Left lung (tissue), 10 donors: ENCODE measurements around the gene SLC16A6. TPM values are rescaled to one million over a fixed set of nuclear protein-coding genes. Genes with fewer than 3 reads are reported as not detected.

Experiments
- ATAC-seq: fragments of 200-7000 bp; cut with Tn5 transposase; one replicate; pipeline ENCODE4 v1.9.1; 2020; ENCODE audit warnings: moderate library complexity
- DNase-seq, 4 donors: peaks; one replicate each; pipeline ENCODE4 v3.0.0-alpha.2; 2013 to 2020
- H3K27ac ChIP-seq, 2 donors: fragments of 200-600 bp; sonication (generic) in 1 of 2; one replicate each; pipeline versions ENCODE4 v1.5.0 to v1.8.0; 2020 to 2021
- H3K27me3 ChIP-seq, 2 donors: fragments of 200-600 bp; sonication (generic) in 1 of 2; one replicate each; pipeline versions ENCODE4 v1.5.0 to v1.8.0; 2020 to 2021
- H3K36me3 ChIP-seq, 2 donors: fragments of 200-600 bp; sonication (generic) in 1 of 2; one replicate each; pipeline versions ENCODE4 v1.5.0 to v1.8.0; 2020 to 2021
- H3K4me1 ChIP-seq, 2 donors: fragments of 200-600 bp; one replicate each; pipeline ENCODE4 v1.8.0; 2021
- H3K4me3 ChIP-seq, 2 donors: fragments of 200-600 bp; sonication (generic) in 1 of 2; one replicate each; pipeline versions ENCODE4 v1.5.0 to v1.8.0; 2020 to 2021; ENCODE audit warnings: mild to moderate bottlenecking in 1 of 2
- H3K9me3 ChIP-seq, 2 donors: fragments of 200-600 bp; sonication (generic) in 1 of 2; one replicate each; pipeline versions ENCODE4 v1.5.0 to v1.8.0; 2020 to 2021
- CTCF ChIP-seq, 2 donors: fragments of 200-600 bp; sonication (generic) in 1 of 2; IDR thresholded peaks; one replicate each; pipeline versions ENCODE4 v1.5.0 to v1.8.0; 2021; ENCODE audit warnings: antibody characterized with exemption in 2 of 2
- intact Hi-C, 2 donors: fragments of 100-400 bp; cut with DNase I; formaldehyde crosslinking; loops; one replicate each; pipeline versions ENCODE4 v1.11.2 to v1.14.2; 2022
- polyA plus RNA-seq, 6 donors: library from polyadenylated mRNA; unstranded; fragments of 120-200 nt; gene quantifications; one replicate each; pipeline ENCODE4 v1.2.1, GENCODE V29; 2013; ENCODE audit not compliant: insufficient read length in 6 of 6
- total RNA-seq, 2 donors: library from RNA; stranded (reverse); fragmentation: NEBNext Ultra II Directional; extraction: Animal tissue kit (Norgen Biotek cat#: 25700); gene quantifications; one replicate each; pipeline ENCODE4 v1.2.1, GENCODE V29; 2021
- donor health status: DM: no; HTN: yes; CAD: no.
- donor health status: DM: no; HTN: no; CAD: no.

Gene SLC16A6
- total and polyA plus RNA-seq, 8 donors, result 0.47 to 10.5 (median 0.87) TPM

- Histone ChIP-seq H3K4me3 (peak overlapping the region; percentile 88 to 90), H3K4me1 (peaks cover 10 to 24% of the 10 kb centered on the region in 2 donors), H3K27me3 (no peaks in the 10 kb centered on the region), H3K36me3 (peaks cover 0 to 20% of the 10 kb centered on the region in 2 donors), H3K27ac (peak overlapping the region; percentile 94 to 97), H3K9me3 (no peaks in the 10 kb centered on the region)
- DNase-seq (peak in 1 of 4 donors; percentile 68), ATAC-seq (peak; percentile 43)
- intact Hi-C loops, result loop anchor here in 1 of 2 donors (10.0 kb wide), 1 partner anchor 206 kb away; the partner anchor contains the start of gene WIPI1
- TF ChIP-seq CTCF (IDR thresholded peaks at IDR 0.05), result no peak
These were observed 42.6 kb downstream of the SLC16A6 start for GRCh38 chr17:68248199-68248825.

- peaks cover 10 to 24% of the 10 kb centered on the region in 2 donors for H3K4me1 ChIP-seq
- no peaks in the 10 kb centered on the region for H3K27me3 ChIP-seq
- intact Hi-C loops, result loop anchor here in 1 of 2 donors (10.0 kb wide), 1 partner anchor 207 kb away; the partner anchor contains the start of gene WIPI1
- peak within 1 kb of the TSS; percentile 88 to 90 for H3K4me3 ChIP-seq
- ATAC-seq (peak; percentile 99), DNase-seq (peak; percentile 95 to 98 (median 98))
- H3K9me3 ChIP-seq, result no peaks in the 10 kb centered on the region
- H3K27ac ChIP-seq, result peak within 1 kb of the TSS; percentile 94 to 97
- H3K36me3 ChIP-seq, result peaks cover 0 to 16% of the 10 kb centered on the region in 2 donors
- peak in 1 of 2 donors; percentile 21 for TF ChIP-seq CTCF (IDR thresholded peaks at IDR 0.05)
These were observed 43.3 kb downstream of the SLC16A6 start, which contains the start of gene AMZ2 for GRCh38 chr17:68247445-68248198. TSS of gene AMZ2 (plus strand) at chr17:68248043. CDS start at chr17:68250188, 2,145 bp downstream.

GRCh38 chr17:68246271-68247028 is 44.5 kb downstream of the SLC16A6 start:
- intact Hi-C loops, result loop anchor here in 1 of 2 donors (10.0 kb wide), 1 partner anchor 208 kb away; the partner anchor contains the start of gene WIPI1
- no peak for TF ChIP-seq CTCF (IDR thresholded peaks at IDR 0.05)
- H3K36me3 ChIP-seq, result peaks cover 0 to 9% of the 10 kb centered on the region in 2 donors
- ATAC-seq (no peak), DNase-seq (no peak)
- H3K4me1 ChIP-seq, result peaks cover 10 to 24% of the 10 kb centered on the region in 2 donors
- H3K4me3 ChIP-seq, result peak overlapping the region in 1 of 2 donors; percentile 88
- no peaks in the 10 kb centered on the region for H3K9me3 ChIP-seq
- no peak overlapping the region for H3K27ac ChIP-seq
- no peaks in the 10 kb centered on the region for H3K27me3 ChIP-seq

GRCh38 chr17:68239632-68240366 is 51.1 kb downstream of the SLC16A6 start:
- Histone ChIP-seq H3K4me3 (no peak overlapping the region), H3K27ac (no peak overlapping the region), H3K36me3 (no peaks in the 10 kb centered on the region), H3K4me1 (peaks cover 0 to 31% of the 10 kb centered on the region in 2 donors), H3K27me3 (no peaks in the 10 kb centered on the region), H3K9me3 (no peaks in the 10 kb centered on the region)
- no peak for TF ChIP-seq CTCF (IDR thresholded peaks at IDR 0.05)
- ATAC-seq (no peak), DNase-seq (no peak)
- intact Hi-C loops, result loop anchor here in 1 of 2 donors (10.0 kb wide), 1 partner anchor 215 kb away; the partner anchor contains the start of gene WIPI1
